ENCODE measurements around the gene MTA3.
"Not testable (repeated sequence)": the region's sequence is repeated elsewhere in the genome, so short reads cannot be mapped to it uniquely, and the experiment has no call there.

MTA3 gene

GRCh38 chr2:42581257-42581656 lies 12.8 kb downstream of the MTA3 start:
- Mint-ChIP-seq H3K27ac (no peak overlapping the region), H3K36me3 (peaks cover 14% of the 10 kb centered on the region), H3K9me3 (ENCODE audit: low read depth) (no peaks in the 10 kb centered on the region), H3K27me3 (no peaks in the 10 kb centered on the region), H3K4me1 (ENCODE audit: low read depth) (peaks cover 12% of the 10 kb centered on the region), H3K4me3 (no peak overlapping the region)

- not testable (repeated sequence) for H3K27ac Mint-ChIP-seq; H3K4me1 Mint-ChIP-seq (ENCODE audit: low read depth); H3K4me3 Mint-ChIP-seq; H3K9me3 Mint-ChIP-seq (ENCODE audit: low read depth); H3K27me3 Mint-ChIP-seq
- H3K36me3 Mint-ChIP-seq, result peaks cover 11% of the 10 kb centered on the region
These were observed 16.2 kb downstream of the MTA3 start for GRCh38 chr2:42584628-42585027.

- H3K4me1 Mint-ChIP-seq (ENCODE audit: low read depth), result peaks cover 11% of the 10 kb centered on the region
- H3K9me3 Mint-ChIP-seq (ENCODE audit: low read depth), result no peaks in the 10 kb centered on the region
- no peak overlapping the region for H3K4me3 Mint-ChIP-seq
- no peaks in the 10 kb centered on the region for H3K27me3 Mint-ChIP-seq
- no peak overlapping the region for H3K27ac Mint-ChIP-seq
- H3K36me3 Mint-ChIP-seq, result peaks cover 7% of the 10 kb centered on the region
These were observed 17.3 kb downstream of the MTA3 start for GRCh38 chr2:42585779-42586178.

GRCh38 chr2:42587526-42588117 lies 19.2 kb downstream of the MTA3 start:
- Mint-ChIP-seq H3K9me3 (ENCODE audit: low read depth) (no peaks in the 10 kb centered on the region), H3K27me3 (no peaks in the 10 kb centered on the region), H3K27ac (no peak overlapping the region), H3K4me1 (ENCODE audit: low read depth) (peaks cover 12% of the 10 kb centered on the region), H3K4me3 (no peak overlapping the region), H3K36me3 (peaks cover 5% of the 10 kb centered on the region)

- Mint-ChIP-seq H3K27me3 (no peaks in the 10 kb centered on the region), H3K36me3 (peaks cover 3% of the 10 kb centered on the region), H3K4me1 (ENCODE audit: low read depth) (peaks cover 12% of the 10 kb centered on the region), H3K9me3 (ENCODE audit: low read depth) (no peaks in the 10 kb centered on the region), H3K4me3 (no peak overlapping the region), H3K27ac (no peak overlapping the region)
These were observed 19.7 kb downstream of the MTA3 start for GRCh38 chr2:42588121-42588520.

GRCh38 chr2:42590176-42590575 lies 21.7 kb downstream of the MTA3 start:
- Mint-ChIP-seq H3K27ac (no peak overlapping the region), H3K27me3 (no peaks in the 10 kb centered on the region), H3K36me3 (peaks cover 3% of the 10 kb centered on the region), H3K4me3 (no peak overlapping the region), H3K9me3 (ENCODE audit: low read depth) (no peaks in the 10 kb centered on the region), H3K4me1 (ENCODE audit: low read depth) (peaks cover 13% of the 10 kb centered on the region)

GRCh38 chr2:42593282-42593681 lies 24.9 kb downstream of the MTA3 start:
- H3K4me3 Mint-ChIP-seq, result no peak overlapping the region
- peaks cover 3% of the 10 kb centered on the region for H3K36me3 Mint-ChIP-seq
- H3K4me1 Mint-ChIP-seq (ENCODE audit: low read depth), result peaks cover 19% of the 10 kb centered on the region
- H3K27me3 Mint-ChIP-seq, result no peaks in the 10 kb centered on the region
- H3K27ac Mint-ChIP-seq, result no peak overlapping the region
- H3K9me3 Mint-ChIP-seq (ENCODE audit: low read depth), result no peaks in the 10 kb centered on the region

- no peaks in the 10 kb centered on the region for H3K36me3 Mint-ChIP-seq
- no peaks in the 10 kb centered on the region for H3K9me3 Mint-ChIP-seq (ENCODE audit: low read depth)
- H3K4me3 Mint-ChIP-seq, result no peak overlapping the region
- H3K4me1 Mint-ChIP-seq (ENCODE audit: low read depth), result peaks cover 18% of the 10 kb centered on the region
- H3K27ac Mint-ChIP-seq, result no peak overlapping the region
- no peaks in the 10 kb centered on the region for H3K27me3 Mint-ChIP-seq
These were observed 30.2 kb downstream of the MTA3 start for GRCh38 chr2:42598656-42599055.

GRCh38 chr2:42601076-42601475 lies 32.6 kb downstream of the MTA3 start:
- Mint-ChIP-seq H3K27me3 (no peaks in the 10 kb centered on the region), H3K4me3 (no peak overlapping the region), H3K9me3 (ENCODE audit: low read depth) (no peaks in the 10 kb centered on the region), H3K27ac (no peak overlapping the region), H3K36me3 (no peaks in the 10 kb centered on the region), H3K4me1 (ENCODE audit: low read depth) (peaks cover 12% of the 10 kb centered on the region)

GRCh38 chr2:42602218-42602875 lies 33.9 kb downstream of the MTA3 start:
- Mint-ChIP-seq H3K36me3 (no peaks in the 10 kb centered on the region), H3K9me3 (ENCODE audit: low read depth) (no peaks in the 10 kb centered on the region), H3K4me3 (no peak overlapping the region), H3K27me3 (no peaks in the 10 kb centered on the region), H3K4me1 (ENCODE audit: low read depth) (peaks cover 12% of the 10 kb centered on the region), H3K27ac (no peak overlapping the region)

- H3K36me3 Mint-ChIP-seq, result no peaks in the 10 kb centered on the region
- peaks cover 12% of the 10 kb centered on the region for H3K4me1 Mint-ChIP-seq (ENCODE audit: low read depth)
- no peaks in the 10 kb centered on the region for H3K27me3 Mint-ChIP-seq
- no peaks in the 10 kb centered on the region for H3K9me3 Mint-ChIP-seq (ENCODE audit: low read depth)
- no peak overlapping the region for H3K4me3 Mint-ChIP-seq
- H3K27ac Mint-ChIP-seq, result no peak overlapping the region
These were observed 34.4 kb downstream of the MTA3 start for GRCh38 chr2:42602876-42603219.

- peaks cover 13% of the 10 kb centered on the region for H3K4me1 Mint-ChIP-seq (ENCODE audit: low read depth)
- not testable (repeated sequence) for H3K36me3 Mint-ChIP-seq
These were observed 36.0 kb downstream of the MTA3 start for GRCh38 chr2:42604341-42604867.

GRCh38 chr2:42606166-42606565 lies 37.7 kb downstream of the MTA3 start:
- not testable (repeated sequence) for H3K27me3 Mint-ChIP-seq; H3K9me3 Mint-ChIP-seq (ENCODE audit: low read depth); H3K27ac Mint-ChIP-seq; H3K4me3 Mint-ChIP-seq; H3K36me3 Mint-ChIP-seq
- H3K4me1 Mint-ChIP-seq (ENCODE audit: low read depth), result peaks cover 11% of the 10 kb centered on the region

More at GRCh38 chr2:42604341-42604867, 36.0 kb downstream of the MTA3 start:
- not testable (repeated sequence) for H3K4me3 Mint-ChIP-seq; H3K27me3 Mint-ChIP-seq; H3K27ac Mint-ChIP-seq; H3K9me3 Mint-ChIP-seq (ENCODE audit: low read depth)

GRCh38 chr2:42607101-42607637 lies 38.7 kb downstream of the MTA3 start:
- H3K4me1 Mint-ChIP-seq (ENCODE audit: low read depth), result peaks cover 11% of the 10 kb centered on the region
- H3K9me3 Mint-ChIP-seq (ENCODE audit: low read depth), result no peaks in the 10 kb centered on the region
- peaks cover 7% of the 10 kb centered on the region for H3K36me3 Mint-ChIP-seq
- H3K4me3 Mint-ChIP-seq, result no peak overlapping the region
- H3K27ac Mint-ChIP-seq, result no peak overlapping the region
- no peaks in the 10 kb centered on the region for H3K27me3 Mint-ChIP-seq

GRCh38 chr2:42613281-42614064 lies 45.0 kb downstream of the MTA3 start:
- Mint-ChIP-seq H3K27ac (peak overlapping the region; percentile 18), H3K9me3 (ENCODE audit: low read depth) (no peaks in the 10 kb centered on the region), H3K4me3 (no peak overlapping the region), H3K36me3 (peaks cover 12% of the 10 kb centered on the region), H3K4me1 (ENCODE audit: low read depth) (peaks cover 5% of the 10 kb centered on the region), H3K27me3 (no peaks in the 10 kb centered on the region)

Measured in activated naive CD8-positive, alpha-beta T cell (primary cell).